Stimulated activated CD4-positive, alpha-beta T cell treated with anti-CD3 and anti-CD28 coated beads, Interleukin-15, amount 100 ng/mL, for 1 hour (primary cell): ENCODE measurements around the gene AWAT2.
"Not testable (repeated sequence)": the region's sequence is repeated elsewhere in the genome, so short reads cannot be mapped to it uniquely, and the experiment has no call there.

Experiments
- DNase-seq, 2 donors: peaks; one replicate each; pipeline ENCODE4 v3.0.0-alpha.2; 2020; ENCODE audit warnings: low read depth in 1 of 2, low spot score in 1 of 2

The AWAT2 gene

DNA sequence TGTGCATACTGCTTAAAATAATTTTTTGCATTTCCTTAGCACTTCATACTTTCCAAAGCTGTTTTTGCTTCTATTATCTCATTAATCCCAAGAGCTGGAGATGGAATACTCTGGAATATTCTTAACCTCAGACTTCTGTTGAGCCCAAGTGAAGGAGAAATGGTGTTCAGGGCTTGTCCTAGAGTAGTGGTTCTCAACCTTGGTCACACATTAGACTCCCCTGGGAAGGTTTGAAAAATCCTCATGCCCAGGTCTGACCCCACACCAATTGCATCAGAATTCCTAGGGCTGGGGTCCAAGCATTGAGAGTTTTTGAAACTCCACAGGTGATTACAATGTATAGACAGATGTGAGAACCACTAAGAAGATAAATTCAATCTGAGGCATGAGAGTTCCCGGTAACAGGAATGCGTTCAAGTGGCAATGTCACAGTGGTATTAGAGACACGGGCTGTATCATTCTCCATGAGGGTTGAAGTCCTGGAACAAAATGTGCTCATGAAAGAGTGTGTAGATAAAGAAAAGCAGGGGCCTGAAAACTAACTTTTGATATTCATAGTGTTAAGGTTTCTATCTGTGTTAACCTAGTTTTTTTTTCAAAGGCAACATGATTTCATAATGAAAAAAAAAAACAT, 47.9 kb downstream of the AWAT2 start:
- no peak for DNase-seq

DNA sequence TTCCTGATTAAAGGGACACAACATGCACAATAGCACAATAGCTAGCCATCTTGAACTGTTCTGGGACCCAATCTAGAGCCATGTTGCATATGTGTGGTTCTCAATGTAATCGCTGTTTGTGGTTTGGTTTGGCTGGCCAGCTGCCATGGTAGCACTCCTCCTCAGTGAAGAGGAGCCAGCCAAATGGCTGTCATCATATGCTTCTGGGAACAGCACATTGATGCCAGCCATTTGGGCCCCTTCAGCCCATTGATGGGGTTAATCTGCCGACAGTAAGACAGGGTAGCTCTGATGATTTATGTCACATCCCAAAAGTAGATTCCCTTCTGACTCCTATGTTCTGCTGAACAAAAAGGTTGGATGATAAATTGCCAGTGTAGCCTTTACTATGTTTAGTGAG, 48.5 kb downstream of the AWAT2 start:
- no peak for DNase-seq

DNA sequence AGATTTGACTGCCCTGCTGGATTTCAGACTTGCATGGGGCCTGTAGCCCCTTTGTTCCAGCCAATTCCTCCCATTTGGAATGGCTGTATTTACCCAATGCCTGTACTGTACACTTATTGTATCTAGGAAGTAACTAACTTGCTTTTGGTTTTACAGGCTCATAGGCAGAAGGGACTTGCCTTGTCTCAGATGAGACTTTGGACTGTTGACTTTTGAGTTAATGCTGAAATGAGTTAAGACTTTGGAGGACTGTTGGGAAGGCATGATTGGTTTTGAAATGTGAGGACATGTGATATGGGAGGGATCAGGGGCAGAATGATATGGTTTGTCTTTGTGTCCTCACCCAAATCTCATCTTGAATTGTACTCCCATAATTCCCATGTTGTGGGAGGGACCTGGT, 51.4 kb downstream of the AWAT2 start:
- DNase-seq, result not testable (repeated sequence)

- DNase-seq, result no peak
Observed at GRCh38 chrX:69996113-69996468, 53.6 kb downstream of the AWAT2 start.

- no peak for DNase-seq
Observed at GRCh38 chrX:69995362-69996112, 54.2 kb downstream of the AWAT2 start.

GRCh38 chrX:69993494-69993893, 56.2 kb downstream of the AWAT2 start:
- DNase-seq, result no peak

DNA sequence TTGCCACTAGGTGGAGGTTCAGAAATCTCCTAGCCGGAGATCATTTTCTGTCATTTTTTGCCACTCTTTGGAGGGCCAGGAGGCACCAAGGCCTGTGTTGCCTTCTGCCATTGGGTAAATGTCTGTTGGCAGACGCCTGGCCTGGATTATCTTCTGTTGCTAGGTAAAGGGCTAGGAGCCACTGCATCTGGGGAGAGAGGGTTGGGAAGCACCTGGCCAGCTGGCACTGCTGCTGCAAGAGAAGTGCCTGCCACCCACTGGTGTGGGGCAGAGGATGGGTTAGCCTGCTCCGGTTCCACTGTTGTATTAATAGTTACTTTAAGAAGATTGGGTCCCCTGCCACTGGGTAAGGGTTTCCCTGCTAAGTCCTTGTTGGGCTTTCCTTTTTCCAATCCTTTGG, 58.1 kb downstream of the AWAT2 start:
- DNase-seq, result no peak
